Stimulated activated CD4-positive, alpha-beta T cell treated with anti-CD3 and anti-CD28 coated beads, Interleukin-4, amount 100 ng/mL, for 1 hour (primary cell): ENCODE data around the gene TGFBR3L.
"Not testable (repeated sequence)": the region's sequence is repeated elsewhere in the genome, so short reads cannot be mapped to it uniquely, and the experiment has no call there.

Experiments
- DNase-seq: peaks from one replicate; pipeline ENCODE4 v3.0.0-alpha.2; 2020

The TGFBR3L gene

DNA sequence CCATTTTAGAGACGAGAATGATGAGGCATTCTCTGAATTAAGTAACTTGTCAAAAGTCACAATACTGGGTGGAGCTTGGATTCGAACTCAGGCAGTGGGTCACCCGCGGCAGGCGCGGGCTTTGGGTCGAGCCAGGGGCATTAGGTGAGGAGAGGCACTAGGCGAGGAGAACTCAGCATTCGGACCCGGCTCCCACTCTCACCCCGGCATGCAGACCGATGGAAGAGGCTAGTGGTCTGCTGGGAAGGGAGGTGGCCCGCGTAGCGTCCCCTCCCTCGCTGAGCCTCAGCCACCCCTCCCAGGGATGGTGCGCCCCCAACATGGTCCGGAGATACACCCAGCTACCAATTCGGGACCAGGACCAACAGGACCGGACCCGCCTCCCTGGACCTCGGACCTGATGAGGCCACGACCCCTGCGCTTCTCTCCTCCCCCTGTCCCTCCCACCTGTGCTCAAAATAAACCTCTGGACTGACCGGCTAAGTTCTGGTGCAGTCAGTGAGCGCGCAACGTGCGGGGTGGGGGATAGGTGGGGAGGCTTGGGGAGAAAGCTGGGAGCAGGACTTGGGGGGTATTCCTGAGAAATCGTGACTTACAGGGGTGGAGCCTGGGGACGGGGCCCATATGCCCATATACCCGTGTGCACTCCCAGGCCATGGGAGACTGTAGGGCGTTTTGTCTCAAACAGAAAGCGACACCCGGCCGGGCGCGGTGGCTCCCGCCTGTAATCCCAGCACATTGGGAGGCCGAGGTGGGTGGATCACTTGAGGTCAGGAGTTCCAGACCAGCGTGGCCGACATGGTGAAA lies 4.2 kb downstream of the TGFBR3L start:
- DNase-seq: no peak

DNA sequence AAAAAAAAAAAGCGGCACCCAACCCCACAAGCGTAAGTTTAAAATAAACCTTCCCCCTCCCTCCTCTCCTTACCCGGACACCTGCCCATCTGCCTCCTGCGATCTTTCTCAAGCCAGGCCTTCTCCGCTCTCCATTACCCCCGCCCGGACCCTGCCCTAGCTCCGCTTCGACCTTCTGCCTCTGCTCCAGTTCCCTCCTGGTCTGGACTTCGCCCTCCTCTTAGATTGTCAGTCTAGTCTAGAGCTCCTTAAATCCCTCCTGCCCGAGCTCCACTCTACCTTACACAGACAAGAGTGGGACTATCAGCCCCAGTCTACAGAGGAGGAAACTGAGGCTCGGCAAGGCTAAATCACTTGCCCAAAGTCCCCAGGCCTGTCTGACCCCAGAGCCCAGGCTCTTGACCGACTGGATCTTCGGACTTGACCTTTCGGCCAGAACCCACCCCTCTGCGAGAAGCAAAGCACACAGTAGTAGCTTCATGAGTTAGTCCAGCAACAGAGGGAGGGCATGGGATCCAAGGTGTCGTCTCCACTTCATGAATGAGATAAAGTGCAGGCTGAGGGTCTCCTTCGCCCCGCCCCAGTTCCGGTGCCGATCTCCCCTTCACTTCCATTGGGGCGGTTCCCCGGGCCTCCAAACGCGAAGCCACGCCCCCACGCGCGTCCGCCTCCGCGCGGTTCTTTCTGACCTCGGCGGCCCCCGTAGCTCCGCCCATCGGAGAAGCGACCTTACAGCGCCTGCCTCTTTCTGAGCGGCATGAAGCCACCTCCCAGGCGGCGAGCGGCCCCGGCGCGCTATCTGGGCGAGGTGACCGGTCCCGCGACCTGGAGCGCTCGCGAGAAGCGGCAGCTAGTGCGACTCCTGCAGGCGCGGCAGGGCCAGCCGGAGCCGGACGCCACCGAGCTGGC lies 5.2 kb downstream of the TGFBR3L start, which contains the start of gene SNAPC2:
Gene SNAPC2 (plus strand): TSS at position 729 of the 909 bp plus-strand sequence. CDS start 29 bp downstream, at position 758.
- peak; percentile 96 for DNase-seq

DNA sequence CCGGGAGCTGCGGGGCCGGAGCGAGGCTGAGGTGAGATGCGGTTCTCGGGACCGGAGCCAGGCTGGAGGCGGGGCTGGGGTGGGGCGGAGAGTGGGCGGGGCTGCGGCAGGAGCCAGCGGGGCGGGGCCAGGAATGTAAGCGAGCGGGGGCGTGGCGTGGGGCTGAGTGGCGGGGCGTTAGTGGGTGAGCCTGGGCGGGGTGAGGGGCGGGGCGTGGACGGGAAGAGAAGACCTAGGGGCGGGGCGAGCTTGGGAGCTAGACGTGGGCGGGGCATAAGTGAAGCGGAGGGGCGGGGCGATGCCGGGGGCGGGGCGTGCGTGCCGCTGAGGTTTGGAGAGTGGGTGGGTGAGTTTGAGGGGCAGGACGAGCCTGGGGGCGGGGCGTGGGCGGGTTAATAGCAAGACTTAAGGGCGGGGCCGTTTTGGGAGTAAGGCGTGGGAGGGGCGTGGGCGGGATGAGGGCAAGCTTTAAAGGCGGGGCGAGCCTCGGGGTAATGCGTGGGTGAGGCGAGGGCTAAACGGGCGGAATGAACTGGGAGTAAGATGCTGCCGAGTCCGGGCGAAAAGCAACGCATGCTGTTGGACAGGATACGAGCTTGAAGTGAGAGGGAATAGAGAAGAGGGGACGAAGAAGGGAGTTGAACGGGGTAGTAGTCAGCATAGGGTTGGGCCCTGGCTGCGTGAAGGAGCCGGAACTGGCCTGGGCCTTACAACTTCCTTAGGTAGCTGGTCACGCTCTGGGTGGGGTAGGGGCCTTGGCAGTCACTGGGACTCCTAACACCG lies 6.1 kb downstream of the TGFBR3L start:
- peak; percentile 100 for DNase-seq

DNA sequence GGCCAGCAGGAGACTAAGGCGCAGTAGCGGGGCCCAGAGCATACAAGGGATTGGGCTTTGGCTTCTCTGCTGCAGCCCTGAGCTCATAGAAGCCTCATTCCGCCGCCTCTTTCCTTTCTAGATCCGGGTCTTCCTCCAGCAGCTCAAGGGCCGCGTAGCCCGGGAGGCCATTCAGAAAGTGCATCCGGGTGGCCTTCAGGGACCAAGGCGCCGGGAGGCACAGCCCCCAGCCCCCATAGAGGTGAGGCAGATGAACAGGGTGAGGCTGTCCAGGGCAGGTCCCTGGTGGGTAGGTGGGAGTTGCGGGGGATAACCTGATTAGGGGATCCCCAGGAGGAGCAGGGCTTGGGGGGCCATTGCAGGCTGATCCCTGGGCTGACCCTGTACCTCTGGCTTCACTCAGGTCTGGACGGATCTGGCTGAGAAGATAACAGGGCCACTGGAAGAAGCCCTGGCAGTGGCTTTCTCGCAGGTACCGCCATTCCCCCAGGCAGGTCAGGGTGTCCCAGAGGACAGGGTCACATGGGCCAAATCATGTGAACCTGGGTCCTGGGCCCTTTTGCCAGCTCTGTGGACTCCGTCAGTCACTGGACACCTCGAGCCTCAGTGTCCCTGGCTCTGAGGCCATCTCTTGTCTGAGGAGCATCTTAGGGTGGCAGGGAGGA lies 6.8 kb downstream of the TGFBR3L start:
- DNase-seq: no peak

DNA sequence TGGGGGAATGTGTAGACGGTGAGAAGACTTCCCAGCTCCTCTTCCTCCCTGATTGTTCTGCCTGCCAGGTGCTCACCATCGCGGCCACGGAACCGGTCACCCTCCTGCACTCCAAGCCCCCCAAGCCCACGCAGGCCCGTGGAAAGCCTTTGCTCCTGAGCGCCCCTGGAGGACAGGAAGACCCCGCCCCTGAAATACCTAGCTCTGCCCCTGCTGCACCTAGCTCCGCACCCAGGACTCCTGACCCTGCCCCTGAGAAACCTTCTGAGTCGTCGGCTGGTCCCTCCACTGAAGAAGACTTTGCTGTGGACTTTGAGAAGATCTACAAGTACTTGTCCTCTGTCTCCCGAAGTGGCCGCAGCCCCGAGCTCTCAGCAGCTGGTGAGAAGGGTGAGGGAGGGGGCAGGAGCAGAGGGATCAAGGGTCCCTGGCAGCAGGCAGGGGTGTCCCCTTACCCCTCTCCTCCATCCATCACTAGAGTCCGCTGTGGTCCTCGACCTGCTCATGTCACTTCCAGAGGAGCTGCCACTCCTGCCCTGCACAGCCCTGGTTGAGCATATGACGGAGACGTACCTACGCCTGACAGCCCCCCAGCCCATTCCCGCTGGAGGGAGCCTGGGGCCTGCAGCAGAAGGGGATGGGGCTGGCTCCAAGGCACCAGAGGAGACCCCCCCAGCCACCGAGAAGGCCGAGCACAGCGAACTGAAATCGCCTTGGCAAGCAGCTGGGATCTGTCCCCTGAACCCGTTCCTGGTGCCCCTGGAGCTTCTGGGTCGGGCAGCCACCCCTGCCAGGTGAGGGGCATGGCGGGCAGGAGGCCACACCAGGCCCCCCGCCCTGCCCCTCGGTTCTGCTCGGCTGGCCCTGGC lies 7.6 kb downstream of the TGFBR3L start:
- DNase-seq: no peak

DNA sequence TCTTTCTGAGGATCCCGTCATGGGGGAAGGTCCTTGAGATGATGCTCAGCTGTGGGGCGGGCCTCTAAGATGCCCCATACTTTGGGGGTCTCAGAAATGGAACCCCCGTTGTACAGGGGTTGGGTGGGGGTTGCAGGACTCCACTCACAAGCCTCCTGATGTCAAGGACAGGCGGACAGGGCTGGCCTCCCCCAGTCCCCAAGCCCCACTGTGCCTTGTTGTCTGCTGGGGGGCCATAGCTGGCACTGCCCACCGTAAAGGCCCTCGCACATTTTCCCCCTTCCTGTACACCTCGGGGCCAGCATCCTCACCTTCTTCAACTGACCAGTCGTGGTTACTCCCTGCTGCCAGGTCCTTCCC lies 8.2 kb downstream of the TGFBR3L start:
- DNase-seq: no peak

DNA sequence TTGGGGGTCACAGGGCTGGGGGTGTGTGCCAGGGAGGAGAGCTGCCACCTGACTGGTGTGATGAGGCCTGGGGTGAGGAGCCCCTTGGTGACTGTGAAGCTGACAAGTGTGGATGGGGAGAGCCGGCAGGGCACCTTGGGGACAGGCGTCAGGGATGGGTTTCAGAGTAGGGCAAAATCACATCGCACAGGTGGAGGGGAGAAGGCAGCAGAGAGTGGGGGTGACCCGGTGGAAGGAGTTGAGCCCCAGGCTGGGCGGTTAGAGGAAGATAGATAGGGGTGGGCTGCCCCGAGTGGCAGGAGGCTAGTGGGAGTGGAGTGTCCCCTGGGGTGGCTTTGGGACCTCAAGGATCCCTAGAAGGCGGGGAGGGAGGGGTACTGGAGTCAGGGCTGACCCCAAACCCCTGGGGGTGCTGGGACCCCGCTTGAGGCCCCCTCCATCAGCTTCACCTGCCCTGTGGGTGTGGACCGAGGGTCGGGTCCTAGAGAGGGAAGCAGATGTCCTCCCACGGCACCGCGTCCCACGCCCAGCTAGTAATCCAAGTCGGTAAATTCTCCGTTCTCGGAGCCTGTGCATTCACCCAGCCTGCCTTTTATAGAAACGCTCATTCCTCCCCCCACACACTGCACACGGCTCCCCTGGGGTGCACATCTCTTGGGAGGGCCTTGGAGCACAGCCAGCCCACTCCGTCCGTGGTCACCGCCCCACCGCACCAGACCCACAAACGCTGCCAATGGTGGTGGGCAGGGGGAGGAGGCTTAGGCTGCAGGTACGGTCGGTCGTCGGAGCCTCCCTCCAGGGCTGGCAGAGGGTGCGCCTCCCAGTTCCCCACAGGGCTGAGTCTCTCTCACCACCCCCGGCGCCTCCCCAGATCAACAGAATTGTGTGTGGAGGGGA lies 8.9 kb downstream of the TGFBR3L start:
- no peak for DNase-seq

DNA sequence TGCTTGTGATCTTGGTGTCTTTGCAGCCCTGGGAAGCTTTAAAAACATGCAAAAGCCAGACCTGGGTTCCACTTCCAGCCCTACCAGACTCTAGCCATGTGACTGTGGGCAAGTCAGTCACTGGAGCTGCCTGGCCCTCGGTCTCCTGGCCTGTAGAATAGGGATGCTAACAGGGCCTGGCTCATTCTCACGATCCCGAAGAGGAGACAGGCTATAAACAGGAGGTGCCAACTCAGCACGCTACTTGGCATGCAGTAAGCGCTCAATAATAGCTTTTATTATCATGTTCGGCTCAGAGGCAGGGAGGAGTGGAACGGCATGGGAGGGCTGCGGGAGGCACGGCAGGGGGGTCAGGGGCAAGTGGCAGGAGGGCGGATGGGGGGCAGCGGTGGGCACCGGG lies 9.6 kb downstream of the TGFBR3L start:
- DNase-seq: no peak

DNA sequence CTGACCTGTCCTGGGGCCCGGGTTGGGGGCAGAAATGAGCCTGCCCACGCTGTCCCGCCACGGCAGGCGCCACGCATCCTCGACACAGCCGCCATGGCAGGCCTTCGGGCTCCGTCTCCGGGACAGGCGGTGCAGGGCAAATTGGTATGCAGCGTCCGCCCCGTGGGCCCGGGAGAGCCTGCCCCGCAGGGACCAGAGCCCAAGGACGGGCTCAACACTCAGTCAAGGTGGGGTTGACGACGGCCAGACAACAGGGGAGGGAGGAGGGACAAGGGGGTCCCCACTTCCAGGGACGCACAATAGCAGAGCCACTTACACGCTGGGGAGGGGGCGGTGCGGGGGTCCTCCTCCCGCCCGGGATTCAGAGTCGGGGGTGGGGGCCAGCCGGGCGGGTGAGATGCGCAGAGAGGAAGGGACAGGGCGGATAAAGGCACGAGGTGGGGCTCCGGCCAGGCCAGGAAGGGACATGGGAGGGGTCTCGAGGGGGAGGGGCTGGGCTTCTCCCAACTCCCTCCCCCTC lies 10.1 kb downstream of the TGFBR3L start:
- no peak for DNase-seq

DNA sequence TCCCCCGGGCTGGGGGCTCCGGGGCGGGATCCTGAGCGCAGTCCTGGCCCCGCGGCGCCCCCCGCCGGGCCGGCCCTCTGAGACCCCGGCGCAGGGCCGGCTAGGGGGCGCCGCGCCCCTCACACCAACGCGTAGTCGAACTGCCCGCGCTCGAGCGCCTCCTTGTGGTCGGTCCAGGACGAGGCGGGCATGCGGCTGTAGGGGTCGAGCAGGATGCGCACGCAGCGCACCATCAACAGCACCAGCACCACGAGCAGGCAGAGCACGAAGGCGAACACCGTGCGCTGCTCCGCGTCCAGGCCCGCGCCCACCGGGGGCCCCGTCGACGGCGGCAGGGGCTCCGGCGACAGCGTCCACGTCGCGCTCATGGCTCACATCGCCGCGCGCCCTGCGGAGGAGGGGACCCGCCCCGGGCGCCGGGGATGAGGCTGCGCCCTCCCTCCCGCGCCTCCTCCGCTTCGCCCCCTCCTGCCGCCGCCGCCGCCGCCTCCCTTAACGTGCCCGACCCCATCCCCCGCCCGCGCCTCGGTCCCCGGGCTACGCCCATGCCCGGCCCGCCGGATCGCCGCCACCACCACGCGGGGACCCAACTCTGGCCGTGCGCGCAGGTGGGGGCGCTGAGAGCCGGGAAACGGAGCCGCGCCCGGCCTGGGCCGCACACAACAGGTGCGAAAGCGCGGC lies 10.7 kb downstream of the TGFBR3L start:
- peak; percentile 81 for DNase-seq

DNA sequence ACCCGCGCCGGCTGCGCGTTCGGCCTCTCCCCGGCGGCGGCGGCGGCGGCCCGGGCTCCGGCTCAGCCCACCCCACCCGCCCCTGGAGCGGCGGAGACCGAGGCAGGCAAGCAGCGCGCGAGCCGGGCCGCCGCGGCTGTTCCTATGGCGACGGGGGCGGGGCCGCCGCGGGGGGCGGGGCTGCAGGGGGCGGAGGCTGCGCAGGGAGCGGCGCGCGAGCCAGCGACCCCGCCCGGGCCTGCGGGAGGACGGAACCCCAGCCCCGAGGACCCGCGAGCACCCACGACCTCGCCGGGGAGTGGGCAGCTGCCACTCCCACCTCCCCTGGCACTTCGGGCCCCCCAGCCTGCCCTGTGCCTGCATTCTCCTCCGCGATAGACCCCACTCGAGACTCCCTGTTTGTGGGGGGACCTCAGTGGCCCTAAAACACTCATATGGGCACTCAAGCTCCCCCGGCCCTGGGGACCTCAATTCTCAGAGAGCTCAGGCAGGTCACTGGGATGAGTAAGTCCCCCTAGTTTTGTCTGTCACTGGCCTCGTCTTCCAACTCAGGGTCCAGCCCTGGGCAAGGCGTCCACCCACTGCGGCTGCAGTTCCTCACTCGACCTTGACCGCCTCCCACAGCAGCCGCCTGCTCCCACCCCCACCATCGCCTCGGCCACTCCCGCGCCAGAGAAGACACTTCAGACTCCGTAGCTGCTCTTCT lies 11.5 kb downstream of the TGFBR3L start, which contains the start of gene CTXN1:
Gene CTXN1 (minus strand): TSS at position 115 of the 706 bp plus-strand sequence. CDS start 597 bp downstream, outside the sequence.
- DNase-seq: peak; percentile 83

DNA sequence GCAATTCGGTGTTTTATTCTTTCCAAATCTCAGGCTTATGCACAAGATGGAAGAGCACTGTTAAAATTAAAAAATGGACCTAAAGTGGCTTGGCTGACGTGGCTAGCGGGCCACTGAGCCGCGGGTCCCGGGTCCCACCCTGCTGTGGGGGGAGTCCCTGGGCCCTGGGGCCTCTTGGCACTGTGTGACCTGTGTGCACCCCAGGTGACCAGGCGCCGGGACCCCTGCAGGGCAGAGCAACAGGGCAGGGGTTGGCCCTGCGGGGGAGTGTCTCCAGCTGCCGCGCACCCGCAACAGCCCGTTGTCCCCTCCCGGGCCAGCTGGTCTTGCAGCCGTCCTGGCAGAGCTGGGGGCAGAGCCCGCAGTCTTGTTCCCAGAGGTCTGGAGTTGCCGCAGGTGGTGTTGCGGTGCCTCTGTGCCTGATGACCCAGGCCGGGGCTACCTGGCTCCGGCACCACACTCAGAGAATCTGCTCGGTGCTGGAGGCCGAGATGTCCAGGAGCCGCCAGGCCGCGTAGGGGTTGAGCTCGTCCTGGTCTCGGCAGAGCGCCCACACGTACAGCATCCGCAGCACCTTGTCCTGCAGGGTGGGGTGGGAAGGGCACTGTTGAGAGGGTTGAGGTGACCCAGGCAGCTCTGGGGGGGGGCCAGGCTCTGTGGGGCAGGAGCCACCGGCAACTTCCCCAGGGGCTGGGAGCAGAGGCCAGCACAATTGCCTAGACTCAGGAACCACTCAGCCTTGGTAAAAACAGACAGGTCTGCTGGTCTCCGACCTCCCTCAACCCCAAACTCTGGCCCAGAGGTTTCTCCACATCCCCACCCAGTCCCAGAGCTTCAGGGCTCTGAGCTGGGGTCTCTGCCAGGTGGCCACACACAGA lies 12.3 kb downstream of the TGFBR3L start:
- DNase-seq: no peak

DNA sequence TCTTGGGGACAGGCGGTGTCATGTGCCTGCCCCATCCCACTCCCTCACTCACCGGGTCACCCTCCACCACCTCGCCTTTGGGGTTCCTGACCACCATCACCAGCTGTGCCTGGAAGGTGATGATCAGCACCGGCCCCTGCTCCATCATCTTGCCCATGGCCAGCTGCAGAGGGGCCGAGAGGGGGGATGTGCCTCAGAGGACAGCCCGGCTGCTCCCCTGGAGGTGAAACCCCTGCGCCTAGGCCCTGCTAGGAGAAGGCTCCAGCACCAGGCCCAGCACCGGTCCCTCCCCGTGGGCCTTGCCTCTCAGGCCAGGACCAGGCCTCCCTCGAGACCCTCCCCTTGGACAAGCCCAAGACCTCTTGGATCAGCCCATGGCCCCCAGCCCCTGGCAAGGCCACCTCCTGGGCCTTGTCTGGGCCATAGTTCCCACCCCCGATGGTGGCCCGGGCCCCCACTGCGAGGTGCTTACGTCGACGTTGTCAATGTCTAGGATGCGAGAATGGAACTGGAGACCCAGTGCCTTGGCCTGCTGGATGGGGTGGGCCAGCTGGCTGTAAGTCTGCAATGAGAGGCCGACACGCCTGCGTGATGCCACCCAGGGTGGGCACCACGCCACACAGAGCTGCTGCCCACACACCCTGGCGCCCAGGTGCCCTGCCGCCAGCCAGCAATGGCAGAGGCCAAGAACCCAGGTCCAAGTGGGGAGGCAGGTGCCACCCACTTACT lies 13.1 kb downstream of the TGFBR3L start:
- DNase-seq: no peak

DNA sequence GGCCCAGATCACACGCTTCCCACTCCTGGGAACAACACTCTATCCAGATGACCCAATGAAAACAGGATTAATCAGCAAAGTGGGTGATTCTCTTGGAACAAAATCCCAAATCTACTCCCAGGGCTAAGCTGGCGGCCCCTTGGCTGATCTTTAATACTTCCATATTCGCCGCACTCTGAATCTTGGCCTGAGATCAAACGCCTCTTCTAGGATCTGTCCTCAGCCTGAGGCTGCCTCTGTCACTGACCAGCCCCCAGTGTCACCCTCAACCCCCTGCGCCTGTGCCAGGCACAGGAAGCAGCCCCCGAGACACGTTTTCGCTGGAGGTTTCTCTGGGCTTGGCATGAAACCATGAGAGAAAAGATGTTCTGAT lies 13.7 kb downstream of the TGFBR3L start:
- DNase-seq: no peak

DNA sequence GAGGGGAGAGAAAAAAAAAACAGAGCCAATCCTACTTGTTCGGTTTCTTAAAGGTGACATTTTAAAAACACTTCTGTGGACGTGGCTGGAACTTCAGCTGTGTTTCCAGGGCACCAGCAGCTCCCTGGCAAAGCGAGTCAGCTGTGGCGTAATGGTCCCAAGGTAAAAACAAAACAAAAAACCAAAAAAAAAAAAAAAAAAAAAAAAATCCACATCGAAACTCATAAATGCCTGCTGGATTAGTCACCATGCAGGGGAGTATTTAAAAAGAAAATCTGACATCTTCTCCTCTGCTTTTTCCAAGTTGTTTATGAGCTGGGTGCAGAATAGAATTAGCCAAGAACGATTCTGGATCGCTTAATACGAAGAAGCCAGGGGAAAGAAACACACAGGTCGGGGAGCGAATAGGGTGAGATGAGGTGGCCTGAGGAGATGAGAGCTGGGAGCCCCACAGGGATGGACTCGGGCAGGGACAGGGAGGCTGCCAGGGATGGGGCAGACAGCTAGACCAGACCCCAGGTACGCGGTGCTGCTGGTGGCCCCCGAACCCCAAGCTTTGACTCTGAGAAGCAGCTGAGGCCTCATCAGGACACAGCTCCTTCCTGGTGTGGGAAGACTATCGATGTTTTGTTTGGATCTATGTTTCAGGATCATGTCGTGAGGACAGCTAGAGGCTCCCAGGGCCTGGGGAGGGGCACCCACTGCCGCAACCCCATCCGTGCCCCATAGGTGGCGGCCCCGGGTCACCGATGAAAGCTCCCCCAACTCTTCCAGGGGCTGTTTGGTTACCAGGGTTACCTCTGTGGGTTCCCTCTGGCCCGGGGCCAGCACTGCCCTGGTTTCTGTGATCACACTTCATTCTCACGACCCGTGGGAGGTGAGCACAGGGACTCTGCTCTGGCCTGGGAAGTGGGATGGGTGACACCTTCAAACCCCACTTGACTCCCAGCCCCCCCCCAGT lies 14.4 kb downstream of the TGFBR3L start:
- peak; percentile 60 for DNase-seq

DNA sequence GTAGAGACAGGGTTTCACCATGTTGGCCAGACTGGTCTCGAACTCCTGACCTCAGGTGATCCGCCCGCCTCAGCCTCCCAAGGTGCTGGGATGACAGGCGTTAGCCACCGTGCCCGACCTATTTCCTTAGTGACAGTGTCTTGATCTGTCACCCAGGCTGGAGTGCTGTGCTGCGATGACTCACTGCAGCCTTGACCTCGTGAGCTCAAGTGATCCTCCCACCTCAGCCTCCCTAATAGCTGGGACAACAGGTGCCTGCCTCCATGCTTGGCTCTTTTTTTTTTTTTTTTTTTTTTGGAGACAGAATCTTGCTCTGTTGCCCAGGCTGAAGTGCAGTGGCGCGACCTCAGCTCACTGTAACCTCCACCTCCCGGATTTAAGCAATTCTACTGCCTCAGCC lies 15.4 kb downstream of the TGFBR3L start:
- not testable (repeated sequence) for DNase-seq
